K562 (cell line): ENCODE results near the gene IDUA. TPM values are rescaled to one million over a fixed set of nuclear protein-coding genes. Genes with fewer than 3 reads are reported as not detected.

Source experiments
- ATAC-seq: fragments of 200-7000 bp; cut with Tn5 transposase; 3 replicates; pipeline ENCODE4 v1.9.1; 2020; ENCODE audit warnings: moderate library complexity
- BruUV-seq: library from RNA; stranded (reverse); fragments of 400-500 nt; replicated peaks from 2 replicates; lab custom pipeline; 2021; lab: Mats Ljungman, UMichigan
- CTCF ChIA-PET: fragments of 300-600 bp; formaldehyde crosslinking; extraction: SDS; loops from one replicate; lab custom pipeline; 2021; ENCODE audit warnings: low intra/inter-chr PET ratio; lab: Yijun Ruan, JAX
- POLR2A ChIA-PET: fragments of 300-600, 350-650 bp; sonication (Branson Sonifier 250); formaldehyde crosslinking; extraction: SDS; loops from one replicate; lab custom pipeline; 2021; ENCODE audit warnings: antibody characterized with exemption, inconsistent platforms; lab: Yijun Ruan, JAX
- DNase-seq, 4 experiments: peaks; one replicate each; pipeline versions ENCODE4 v3.0.0 to v3.0.0-alpha.2; 2011 to 2018; ENCODE audit warnings: low spot score in 3 of 4, mixed read lengths in 3 of 4; ENCODE audit errors: extremely low read depth in 1 of 4
- FAIRE-seq: peaks from 2 replicates; lab custom pipeline; 2011; peaks lifted over from hg19 to GRCh38; lab: Jason Lieb, UNC
- H2AFZ ChIP-seq: 2 replicates; pipeline ENCODE4 v1.6.0; 2011; ENCODE audit warnings: low read depth, low read length, control low read depth, inconsistent platforms
- H3K27ac ChIP-seq: fragments of 200-600 bp; 3 replicates; pipeline ENCODE4 v1.8.0; 2011; ENCODE audit warnings: low read depth, mild to moderate bottlenecking, control low read depth, inconsistent platforms, low read length, moderate library complexity, mixed read lengths; ENCODE audit errors: extremely low read depth
- H3K27me3 ChIP-seq, 2 experiments: fragments of 300-600 bp in 1 of 2; 2 replicates in 1 of 2; 3 replicates in 1 of 2; pipeline versions ENCODE4 v1.6.0 to v1.8.0; 2011; ENCODE audit warnings: inconsistent platforms in 2 of 2, low read length in 2 of 2, mild to moderate bottlenecking in 1 of 2, mixed read lengths in 1 of 2, moderate library complexity in 1 of 2; ENCODE audit not compliant: control insufficient read depth in 2 of 2, insufficient read depth in 2 of 2
- H3K36me3 ChIP-seq: fragments of 300-600 bp; 3 replicates; pipeline ENCODE4 v1.8.0; 2011; ENCODE audit warnings: mild to moderate bottlenecking, low read length, inconsistent platforms; ENCODE audit not compliant: control insufficient read depth, insufficient read depth
- H3K4me1 ChIP-seq, 2 experiments: fragments of 200-600 bp in 1 of 2; replicated peaks in 1 of 2; 2 replicates in 1 of 2; 3 replicates in 1 of 2; pipeline versions ENCODE4 v1.5.1 to v1.8.0; 2011; ENCODE audit warnings: inconsistent platforms in 2 of 2, low read length in 2 of 2, mild to moderate bottlenecking in 1 of 2, mixed read lengths in 1 of 2, moderate library complexity in 1 of 2; ENCODE audit not compliant: control insufficient read depth in 2 of 2, insufficient read depth in 2 of 2
- H3K4me2 ChIP-seq: 2 replicates; pipeline ENCODE4 v1.6.1; 2011; ENCODE audit warnings: low read length, control low read depth, inconsistent platforms, mixed read lengths; ENCODE audit not compliant: insufficient read depth
- H3K4me3 ChIP-seq: fragments of 200-600 bp; sonication (generic), shearing (Covaris generic); 2 replicates; pipeline ENCODE4 v1.5.1; 2016; ENCODE audit warnings: control low read depth, inconsistent platforms
- H3K79me2 ChIP-seq: fragments of 200-600 bp; 3 replicates; pipeline ENCODE4 v1.8.0; 2011; ENCODE audit warnings: low read length, inconsistent platforms; ENCODE audit not compliant: control insufficient read depth, insufficient read depth
- H3K9ac ChIP-seq, 2 experiments: 2 replicates each; pipeline versions ENCODE4 v1.6.0 to v1.6.1; 2011; ENCODE audit warnings: low read depth in 2 of 2, low read length in 2 of 2, control low read depth in 1 of 2, inconsistent platforms in 1 of 2, mild to moderate bottlenecking in 1 of 2, mixed read lengths in 1 of 2; ENCODE audit not compliant: insufficient read depth in 1 of 2
- H3K9me1 ChIP-seq: one replicate; pipeline ENCODE4 v1.6.0; 2011; ENCODE audit warnings: inconsistent platforms, mild to moderate bottlenecking, low read length, moderate library complexity; ENCODE audit not compliant: control insufficient read depth, insufficient read depth
- H3K9me3 ChIP-seq: replicated peaks from 2 replicates; pipeline ENCODE4 v1.5.1; 2011; ENCODE audit warnings: low read depth, low read length, inconsistent platforms; ENCODE audit not compliant: control insufficient read depth, insufficient read depth
- H4K20me1 ChIP-seq: replicated peaks from 2 replicates; pipeline ENCODE4 v1.6.1; 2011; ENCODE audit warnings: low read length, inconsistent platforms, mixed read lengths; ENCODE audit not compliant: control insufficient read depth, insufficient read depth
- CEBPG ChIP-seq, 3 experiments: fragments of 200-800 bp in 1 of 3; sonication (Bioruptor generic) in 1 of 3; sonication (generic) in 1 of 3; formaldehyde crosslinking in 1 of 3; IDR thresholded peaks in 2 of 3; conservative IDR thresholded peaks in 1 of 3; 2 replicates each; pipeline versions ENCODE4 v1.6.1 to v1.8.0; 2016 to 2022; ENCODE audit warnings: missing compliant biosample characterization in 2 of 3, missing genetic modification characterization in 2 of 3, mild to moderate bottlenecking in 1 of 3, missing genetic modification reagents in 1 of 3
- GTF2F1 ChIP-seq: IDR thresholded peaks from 2 replicates; pipeline ENCODE4 v1.6.1; 2011; ENCODE audit warnings: low read depth, low read length, improper control_type of control experiment
- MED1 ChIP-seq: sonication (generic); formaldehyde crosslinking; IDR thresholded peaks from 2 replicates; pipeline ENCODE4 v1.8.1; 2023; ENCODE audit warnings: missing genetic modification reagents, borderline replicate concordance
- NR2C1 ChIP-seq, 2 experiments: fragments of 450-650 bp; IDR thresholded peaks; 2 replicates each; pipeline ENCODE4 v1.6.1; 2017; ENCODE audit warnings: mild to moderate bottlenecking in 2 of 2, antibody characterized with exemption in 1 of 2, inconsistent platforms in 1 of 2, missing compliant biosample characterization in 1 of 2, missing genetic modification characterization in 1 of 2
- PCBP1 ChIP-seq: fragments of 200-400 bp; formaldehyde crosslinking; IDR thresholded peaks from 2 replicates; pipeline ENCODE4 v1.6.1; 2018; ENCODE audit warnings: mild to moderate bottlenecking, low read depth, low read length; ENCODE audit not compliant: poor library complexity, severe bottlenecking
- PHTF2 ChIP-seq: fragments of 250-450 bp; sonication (Bioruptor Pico); IDR thresholded peaks from 2 replicates; pipeline ENCODE4 v1.5.0; 2021; ENCODE audit warnings: mild to moderate bottlenecking
- RFX1 ChIP-seq: fragments of 450-650 bp; IDR thresholded peaks from 2 replicates; pipeline ENCODE4 v1.6.1; 2016; ENCODE audit warnings: mild to moderate bottlenecking, moderate library complexity
- SMAD1 ChIP-seq: fragments of 150-350 bp; IDR thresholded peaks from 2 replicates; pipeline ENCODE4 v1.6.1; 2014; ENCODE audit warnings: low read length, low read depth; ENCODE audit not compliant: partially characterized antibody
- ZC3H11A ChIP-seq: IDR thresholded peaks from 2 replicates; pipeline ENCODE4 v1.6.1; 2012; ENCODE audit warnings: low read depth, low read length, improper control_type of control experiment
- ZNF232 ChIP-seq: sonication (generic); formaldehyde crosslinking; IDR thresholded peaks from 2 replicates; pipeline ENCODE4 v1.8.0; 2022; ENCODE audit warnings: mild to moderate bottlenecking, missing genetic modification reagents
- ZNF316 ChIP-seq: fragments of 450-650 bp; IDR thresholded peaks from 2 replicates; pipeline ENCODE4 v1.6.1; 2016
- ZNF586 ChIP-seq: fragments of 450-650 bp; formaldehyde crosslinking; conservative IDR thresholded peaks from 2 replicates; pipeline ENCODE4 v1.4.0; 2020; ENCODE audit warnings: mild to moderate bottlenecking, moderate library complexity
- WGBS: fragments of 100-300 bp; shearing (Covaris generic); methylation state at CpG from one replicate; pipeline ENCODE4 v1.1.6; 2016; ENCODE audit warnings: low coverage, mixed read lengths; ENCODE audit not compliant: insufficient coverage; ENCODE audit errors: missing lambda C conversion rate; 5-methylcytosine and 5-hydroxymethylcytosine counted together
- in situ Hi-C: fragments of 300-500 bp; cut with MboI; formaldehyde crosslinking; loops from 4 replicates; pipeline ENCODE4 v1.15.0; 2018; ENCODE audit warnings: inconsistent platforms, mixed read lengths
- intact Hi-C: fragments of 100-400 bp; cut with micrococcal nuclease; formaldehyde crosslinking; loops from 2 replicates; pipeline ENCODE4 v1.14.2; 2022
- polyA plus RNA-seq, 8 experiments: library from polyadenylated mRNA; depleted of rRNA in 4 of 8; stranded (reverse) in 5 of 8; unstranded in 3 of 8; fragments of >200 nt; fragmentation: Nextera tagmentation in 2 of 8; fragmentation: Illumina TruSeq in 1 of 8; extraction: Ambion mirVana in 2 of 8; extraction: Trizol in 1 of 8; gene quantifications; 2 replicates each; pipeline versions ENCODE4 v1.2.1 to v1.2.3, GENCODE V29; 2011 to 2014; ENCODE audit warnings: inconsistent platforms in 1 of 8, missing spikeins in 1 of 8
- total RNA-seq, 7 experiments: library from RNA; depleted of rRNA in 6 of 7; stranded (reverse); fragments of >200 nt in 6 of 7; fragmentation: Illumina TruSeq in 2 of 7; extraction: Trizol in 2 of 7; gene quantifications; 2 replicates each; pipeline versions ENCODE4 v1.2.1 to v1.2.3, GENCODE V29; 2011 to 2021; ENCODE audit warnings: low replicate concordance in 1 of 7
- TF ChIP-seq, protein P1 (sequence below): fragments of 450-650 bp; formaldehyde crosslinking; IDR thresholded peaks from 2 replicates; pipeline ENCODE4 v1.4.0; 2020; ENCODE audit warnings: mild to moderate bottlenecking, moderate library complexity
- TF ChIP-seq, protein P2 (sequence below): fragments of 250-450 bp; sonication (Bioruptor Pico); IDR thresholded peaks from 2 replicates; pipeline ENCODE4 v1.8.0; 2022; ENCODE audit warnings: moderate library complexity, mild to moderate bottlenecking, inconsistent platforms

The IDUA gene
- total and polyA plus RNA-seq, 9 of the 15 experiments (the other 6 are each of a cell fraction or from before 2014, with no cell fraction given): 0.04 to 16.1 (median 1.2) TPM

DNA sequence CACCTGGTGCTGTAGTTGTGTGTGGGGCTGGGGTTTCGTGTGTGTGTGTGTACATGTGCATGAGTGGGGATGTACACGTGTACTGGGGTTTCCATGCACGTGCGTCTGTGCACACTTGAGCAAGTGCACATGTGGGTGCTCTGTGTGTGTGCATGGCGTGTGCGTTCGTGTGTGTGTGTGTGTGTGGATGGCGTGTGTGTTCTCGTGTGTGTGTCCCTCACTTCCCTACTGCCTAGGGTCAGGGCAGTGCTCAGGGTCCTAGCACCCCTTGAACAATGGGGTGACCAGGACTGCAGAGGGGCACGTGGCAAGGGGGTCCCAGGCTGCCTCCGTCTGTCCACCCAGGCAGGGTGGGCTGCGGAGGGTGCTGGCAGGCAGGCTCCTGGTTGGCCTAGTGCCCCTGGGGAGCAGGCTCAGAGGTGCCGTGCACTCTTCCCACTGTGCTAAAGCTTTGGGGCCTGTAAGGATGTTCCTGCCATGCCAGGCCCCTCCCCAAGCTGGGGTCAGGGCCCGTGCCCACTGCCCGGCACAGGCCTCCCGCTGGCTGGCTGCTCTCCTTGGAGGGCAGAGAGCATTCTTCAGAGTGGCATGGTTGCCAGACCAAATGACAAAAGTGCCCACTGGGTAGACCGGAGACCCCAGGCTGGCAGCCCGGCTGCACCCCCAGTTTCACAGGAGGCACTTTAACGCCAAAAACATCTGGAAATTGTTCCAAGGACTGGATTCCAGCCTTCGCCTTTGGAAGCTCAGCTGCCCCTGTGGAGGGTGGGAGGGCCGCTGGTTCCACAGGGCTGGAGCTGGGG lies 53.7 kb downstream of the IDUA start (continued):
- TF ChIP-seq, protein P1, sequence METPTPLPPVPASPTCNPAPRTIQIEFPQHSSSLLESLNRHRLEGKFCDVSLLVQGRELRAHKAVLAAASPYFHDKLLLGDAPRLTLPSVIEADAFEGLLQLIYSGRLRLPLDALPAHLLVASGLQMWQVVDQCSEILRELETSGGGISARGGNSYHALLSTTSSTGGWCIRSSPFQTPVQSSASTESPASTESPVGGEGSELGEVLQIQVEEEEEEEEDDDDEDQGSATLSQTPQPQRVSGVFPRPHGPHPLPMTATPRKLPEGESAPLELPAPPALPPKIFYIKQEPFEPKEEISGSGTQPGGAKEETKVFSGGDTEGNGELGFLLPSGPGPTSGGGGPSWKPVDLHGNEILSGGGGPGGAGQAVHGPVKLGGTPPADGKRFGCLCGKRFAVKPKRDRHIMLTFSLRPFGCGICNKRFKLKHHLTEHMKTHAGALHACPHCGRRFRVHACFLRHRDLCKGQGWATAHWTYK: no peak
- no peak for TF ChIP-seq ZNF586 (CRISPR knock-in tag)
- TF ChIP-seq, all 486 proteins: peak for 6

DNA sequence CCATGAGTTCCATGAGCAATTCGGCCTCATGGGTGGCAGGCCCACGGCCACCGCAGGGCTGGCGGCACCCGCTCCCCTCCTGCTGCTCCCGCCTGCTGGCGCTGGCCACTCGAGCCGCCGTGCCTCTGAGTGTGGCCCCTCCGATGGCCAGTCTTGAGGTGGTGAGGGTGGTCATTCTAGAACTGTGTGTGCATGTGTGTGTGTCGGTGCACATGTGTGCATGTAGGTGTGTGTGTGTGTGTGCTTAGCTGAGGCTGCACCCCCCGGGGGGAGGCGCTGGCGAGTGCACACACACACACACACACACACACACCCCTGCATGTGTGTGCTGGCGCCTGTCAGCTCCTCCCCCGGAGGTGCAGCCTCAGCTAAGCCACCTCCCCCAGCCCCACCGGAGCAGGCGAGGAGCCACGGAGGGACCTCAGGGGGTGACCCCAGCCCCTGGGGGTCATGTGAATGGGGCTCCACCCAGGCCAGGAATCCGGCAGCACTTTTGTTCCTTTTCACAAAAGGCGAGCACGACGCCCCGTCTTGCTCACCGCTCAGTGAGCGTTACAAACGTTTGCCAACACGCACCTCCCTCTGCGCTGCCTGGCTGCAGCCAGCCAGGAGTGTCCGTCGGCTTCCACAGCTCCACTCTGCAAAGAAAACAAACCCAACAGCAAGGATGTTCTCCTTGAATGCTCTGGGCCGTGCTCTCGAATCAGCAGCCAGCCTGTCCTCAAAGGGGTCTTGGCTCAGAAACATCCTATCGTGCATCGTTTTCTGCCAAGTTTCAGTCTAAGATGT lies 54.5 kb downstream of the IDUA start:
- no peaks in the 10 kb centered on the region for H3K79me2 ChIP-seq
- intact Hi-C loops (loop anchor here (10.0 kb wide), 1 partner anchor 47 kb away; the partner anchor contains the start of gene SLC26A1), in situ Hi-C loops (no loop called here)
- no peak overlapping the region for H3K4me3 ChIP-seq
- BruUV-seq: no TSS peak
- H3K9ac ChIP-seq: peak overlapping the region; percentile 30 to 90
- peak; percentile 72 to 84 (median 78) for DNase-seq
- H3K36me3 ChIP-seq: no peaks in the 10 kb centered on the region
- 41% methylated on average over 28 of the region's 36 CpGs for WGBS
- no peaks in the 10 kb centered on the region for H4K20me1 ChIP-seq
- peak; percentile 92 for FAIRE-seq
- peak overlapping the region; percentile 68 for H3K27ac ChIP-seq
- H3K9me3 ChIP-seq: no peaks in the 10 kb centered on the region
- peaks cover 50 to 88% of the 10 kb centered on the region in 2 experiments for H3K4me1 ChIP-seq
- peak overlapping the region; percentile 92 for H2AFZ ChIP-seq
- H3K9me1 ChIP-seq: no peaks in the 10 kb centered on the region
- POLR2A ChIA-PET: no interaction called here
- ATAC-seq: peak; percentile 56
- CTCF ChIA-PET: no interaction called here
- no peaks in the 10 kb centered on the region for H3K27me3 ChIP-seq
- peak overlapping the region; percentile 61 for H3K4me2 ChIP-seq
- no peak for TF ChIP-seq RFX1
- TF ChIP-seq PHTF2 (CRISPR knock-in tag): no peak
- no peak for TF ChIP-seq GTF2F1
- no peak for TF ChIP-seq ZNF232 (CRISPR knock-in tag)
- TF ChIP-seq PCBP1: no peak
- TF ChIP-seq SMAD1: no peak
- TF ChIP-seq ZNF316: no peak
- TF ChIP-seq, protein P2, sequence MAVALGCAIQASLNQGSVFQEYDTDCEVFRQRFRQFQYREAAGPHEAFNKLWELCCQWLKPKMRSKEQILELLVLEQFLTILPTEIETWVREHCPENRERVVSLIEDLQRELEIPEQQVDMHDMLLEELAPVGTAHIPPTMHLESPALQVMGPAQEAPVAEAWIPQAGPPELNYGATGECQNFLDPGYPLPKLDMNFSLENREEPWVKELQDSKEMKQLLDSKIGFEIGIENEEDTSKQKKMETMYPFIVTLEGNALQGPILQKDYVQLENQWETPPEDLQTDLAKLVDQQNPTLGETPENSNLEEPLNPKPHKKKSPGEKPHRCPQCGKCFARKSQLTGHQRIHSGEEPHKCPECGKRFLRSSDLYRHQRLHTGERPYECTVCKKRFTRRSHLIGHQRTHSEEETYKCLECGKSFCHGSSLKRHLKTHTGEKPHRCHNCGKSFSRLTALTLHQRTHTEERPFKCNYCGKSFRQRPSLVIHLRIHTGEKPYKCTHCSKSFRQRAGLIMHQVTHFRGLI: no peak
- TF ChIP-seq ZC3H11A: no peak
- TF ChIP-seq NR2C1 (IDR thresholded peaks at IDR 0.05): peak; percentile 50; the same call in 1 of the 2 replicates
- TF ChIP-seq NR2C1 (tag; IDR thresholded peaks at IDR 0.05): no peak
- no peak for TF ChIP-seq CEBPG (CRISPR knock-in tag; IDR thresholded peaks at IDR 0.05)
- TF ChIP-seq CEBPG (tag; conservative IDR thresholded peaks at IDR 0.05 in 1 of 2, IDR thresholded peaks at IDR 0.05 in 1 of 2): no peak
- TF ChIP-seq MED1 (CRISPR knock-in tag): no peak
